ENCODE measurements around the gene RETSAT.

- no peak for TF ChIP-seq REST (IDR thresholded peaks at IDR 0.05; ENCODE audit: insufficient replicate concordance, low read depth)
- TF ChIP-seq POLR2AphosphoS5 (IDR thresholded peaks at IDR 0.05; ENCODE audit: low read depth): no peak
- TF ChIP-seq CTCF (IDR thresholded peaks at IDR 0.05; ENCODE audit: insufficient read depth, low read length): no peak
- no peak for TF ChIP-seq GABPA (IDR thresholded peaks at IDR 0.05; ENCODE audit: low read depth)
Observed at GRCh38 chr2:85397925-85398331, 43.6 kb upstream of the RETSAT start.

Data from HL-60 (cell line).